Stomach (tissue), 4 donors: ENCODE measurements around the gene DNAJA1.

ENCODE experiments used
- POLR2A ChIP-seq, 4 donors: fragments of 450-650 bp; IDR thresholded peaks; one replicate each; pipeline ENCODE4 v1.6.1; 2016; ENCODE audit warnings: antibody characterized with exemption in 4 of 4, control low read depth in 2 of 4, mild to moderate bottlenecking in 1 of 4, moderate library complexity in 1 of 4
- TF ChIP-seq, protein P1 (sequence below), 7 experiments: fragments of 450-650 bp in 4 of 7; fragments of 200-600 bp in 3 of 7; sonication (generic) in 3 of 7; IDR thresholded peaks; one replicate each; pipeline ENCODE4 v1.5.1; 2016 to 2019; ENCODE audit warnings: antibody characterized with exemption in 7 of 7, control low read depth in 2 of 7, mild to moderate bottlenecking in 1 of 7

GRCh38 chr9:33081128-33081851 lies 56.2 kb downstream of the DNAJA1 start:
- TF ChIP-seq, protein P1, sequence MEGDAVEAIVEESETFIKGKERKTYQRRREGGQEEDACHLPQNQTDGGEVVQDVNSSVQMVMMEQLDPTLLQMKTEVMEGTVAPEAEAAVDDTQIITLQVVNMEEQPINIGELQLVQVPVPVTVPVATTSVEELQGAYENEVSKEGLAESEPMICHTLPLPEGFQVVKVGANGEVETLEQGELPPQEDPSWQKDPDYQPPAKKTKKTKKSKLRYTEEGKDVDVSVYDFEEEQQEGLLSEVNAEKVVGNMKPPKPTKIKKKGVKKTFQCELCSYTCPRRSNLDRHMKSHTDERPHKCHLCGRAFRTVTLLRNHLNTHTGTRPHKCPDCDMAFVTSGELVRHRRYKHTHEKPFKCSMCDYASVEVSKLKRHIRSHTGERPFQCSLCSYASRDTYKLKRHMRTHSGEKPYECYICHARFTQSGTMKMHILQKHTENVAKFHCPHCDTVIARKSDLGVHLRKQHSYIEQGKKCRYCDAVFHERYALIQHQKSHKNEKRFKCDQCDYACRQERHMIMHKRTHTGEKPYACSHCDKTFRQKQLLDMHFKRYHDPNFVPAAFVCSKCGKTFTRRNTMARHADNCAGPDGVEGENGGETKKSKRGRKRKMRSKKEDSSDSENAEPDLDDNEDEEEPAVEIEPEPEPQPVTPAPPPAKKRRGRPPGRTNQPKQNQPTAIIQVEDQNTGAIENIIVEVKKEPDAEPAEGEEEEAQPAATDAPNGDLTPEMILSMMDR (IDR thresholded peaks at IDR 0.05), result peak in 5 of 7 experiments; percentile 50 to 95 (median 71)
- TF ChIP-seq POLR2A (IDR thresholded peaks at IDR 0.05), result no peak
